Coronary artery (tissue), 2 donors: ENCODE data around the gene KLC4.

Experiments used
- DNase-seq: peaks from one replicate; pipeline ENCODE4 v3.0.0-alpha.2; 2017; ENCODE audit warnings: low spot score
- H3K27ac ChIP-seq, 2 donors: fragments of 200-600 bp; sonication (generic); one replicate each; pipeline ENCODE4 v1.5.1; 2016 to 2019
- H3K4me3 ChIP-seq: fragments of 200-600 bp; sonication (generic); 2 replicates; pipeline ENCODE4 v1.5.1; 2016; ENCODE audit warnings: mild to moderate bottlenecking, moderate library complexity
- TF ChIP-seq, protein P1 (sequence below): fragments of 200-600 bp; sonication (generic); IDR thresholded peaks from one replicate; pipeline ENCODE4 v1.5.1; 2019; ENCODE audit warnings: antibody characterized with exemption

Gene KLC4

DNA sequence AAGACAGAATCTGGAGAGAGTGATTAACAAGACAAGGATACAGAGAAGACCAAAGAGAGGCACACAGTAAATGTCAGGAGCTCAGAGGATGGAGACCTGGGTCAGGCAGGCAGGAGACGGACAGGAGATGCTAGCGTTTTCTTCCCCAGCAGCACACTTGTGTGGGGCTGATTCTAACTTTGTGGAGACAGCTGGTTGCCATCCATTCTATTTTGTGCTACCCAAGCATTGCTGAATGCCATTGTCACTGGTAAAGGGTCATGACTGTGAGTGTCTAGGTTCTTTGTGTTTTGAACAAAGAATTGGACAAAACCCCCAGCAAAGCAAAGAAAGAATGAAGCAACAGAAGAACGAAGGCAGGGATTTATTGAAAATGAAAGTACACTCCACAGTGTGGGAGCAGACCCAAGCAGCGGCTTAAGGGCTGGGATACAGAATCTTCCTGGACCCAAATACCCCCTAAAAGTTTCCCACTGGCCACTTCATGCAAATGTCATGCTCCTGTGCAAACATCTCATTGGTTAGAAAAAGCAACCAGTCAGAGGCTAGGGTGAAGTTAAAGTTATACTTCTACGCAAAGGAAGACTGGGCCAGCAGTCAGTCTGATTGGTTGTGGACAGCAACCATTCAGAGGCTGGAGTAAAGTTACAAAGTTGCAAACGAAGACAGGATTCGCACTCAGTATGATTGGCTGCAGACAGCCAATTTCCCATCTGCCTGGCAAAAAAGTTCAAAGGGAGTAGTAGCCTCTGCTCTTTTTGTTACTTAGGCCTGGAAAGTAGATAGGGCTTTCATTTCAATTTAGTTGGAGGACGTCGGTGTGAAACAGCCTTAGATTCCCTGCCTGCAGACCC lies 34.2 kb downstream of the KLC4 start:
- no peak for DNase-seq
- Histone ChIP-seq H3K27ac (peak overlapping the region in 1 of 2 donors; percentile 40), H3K4me3 (peak overlapping the region; percentile 49)
- TF ChIP-seq, protein P1, sequence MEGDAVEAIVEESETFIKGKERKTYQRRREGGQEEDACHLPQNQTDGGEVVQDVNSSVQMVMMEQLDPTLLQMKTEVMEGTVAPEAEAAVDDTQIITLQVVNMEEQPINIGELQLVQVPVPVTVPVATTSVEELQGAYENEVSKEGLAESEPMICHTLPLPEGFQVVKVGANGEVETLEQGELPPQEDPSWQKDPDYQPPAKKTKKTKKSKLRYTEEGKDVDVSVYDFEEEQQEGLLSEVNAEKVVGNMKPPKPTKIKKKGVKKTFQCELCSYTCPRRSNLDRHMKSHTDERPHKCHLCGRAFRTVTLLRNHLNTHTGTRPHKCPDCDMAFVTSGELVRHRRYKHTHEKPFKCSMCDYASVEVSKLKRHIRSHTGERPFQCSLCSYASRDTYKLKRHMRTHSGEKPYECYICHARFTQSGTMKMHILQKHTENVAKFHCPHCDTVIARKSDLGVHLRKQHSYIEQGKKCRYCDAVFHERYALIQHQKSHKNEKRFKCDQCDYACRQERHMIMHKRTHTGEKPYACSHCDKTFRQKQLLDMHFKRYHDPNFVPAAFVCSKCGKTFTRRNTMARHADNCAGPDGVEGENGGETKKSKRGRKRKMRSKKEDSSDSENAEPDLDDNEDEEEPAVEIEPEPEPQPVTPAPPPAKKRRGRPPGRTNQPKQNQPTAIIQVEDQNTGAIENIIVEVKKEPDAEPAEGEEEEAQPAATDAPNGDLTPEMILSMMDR, result no peak

GRCh38 chr6:43095939-43096338 lies 36.5 kb downstream of the KLC4 start:
- DNase-seq, result no peak
- Histone ChIP-seq H3K4me3 (no peak overlapping the region), H3K27ac (no peak overlapping the region)
- TF ChIP-seq, protein P1, result no peak

DNA sequence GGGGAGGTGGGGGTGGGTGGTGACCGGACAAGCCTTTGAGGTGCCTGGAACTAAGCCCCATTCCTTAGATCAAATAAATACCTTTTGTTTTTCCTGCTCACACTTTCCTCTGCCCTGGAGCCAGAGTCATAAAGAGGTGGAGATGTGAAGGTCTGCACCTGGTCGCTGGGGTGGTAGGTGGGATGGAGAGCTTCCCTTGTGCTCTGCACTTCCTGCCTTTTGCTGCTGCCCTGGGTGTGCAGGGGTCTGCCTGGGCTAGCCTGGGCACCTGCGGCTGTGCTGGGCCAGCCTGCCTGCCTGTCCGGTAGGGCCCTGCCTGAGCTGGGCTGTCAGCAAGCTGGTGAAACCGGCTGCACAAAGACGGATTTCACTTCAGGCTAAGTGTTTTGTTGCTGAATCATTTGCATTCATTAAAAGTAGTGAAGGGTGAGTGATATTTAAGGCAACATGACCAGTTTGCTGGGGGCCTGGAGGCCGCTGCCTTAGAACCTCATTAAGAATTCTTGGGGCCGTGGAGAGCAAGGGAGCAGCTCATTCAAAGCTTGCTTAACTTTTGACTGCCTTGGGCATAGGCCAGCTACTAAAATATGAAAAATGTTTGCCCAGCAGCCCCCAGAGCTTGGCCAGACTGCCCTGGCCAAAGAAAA lies 37.1 kb downstream of the KLC4 start:
- no peak overlapping the region for H3K4me3 ChIP-seq
- H3K27ac ChIP-seq, result peak overlapping the region in 1 of 2 donors; percentile 51
- TF ChIP-seq, protein P1, result no peak
- no peak for DNase-seq

GRCh38 chr6:43097098-43097489 lies 37.7 kb downstream of the KLC4 start:
- TF ChIP-seq, protein P1, result no peak
- Histone ChIP-seq H3K27ac (peak overlapping the region in 1 of 2 donors; percentile 51), H3K4me3 (no peak overlapping the region)
- no peak for DNase-seq

GRCh38 chr6:43097502-43097901 lies 38.1 kb downstream of the KLC4 start:
- Histone ChIP-seq H3K4me3 (no peak overlapping the region), H3K27ac (no peak overlapping the region)
- TF ChIP-seq, protein P1, result no peak
- no peak for DNase-seq

DNA sequence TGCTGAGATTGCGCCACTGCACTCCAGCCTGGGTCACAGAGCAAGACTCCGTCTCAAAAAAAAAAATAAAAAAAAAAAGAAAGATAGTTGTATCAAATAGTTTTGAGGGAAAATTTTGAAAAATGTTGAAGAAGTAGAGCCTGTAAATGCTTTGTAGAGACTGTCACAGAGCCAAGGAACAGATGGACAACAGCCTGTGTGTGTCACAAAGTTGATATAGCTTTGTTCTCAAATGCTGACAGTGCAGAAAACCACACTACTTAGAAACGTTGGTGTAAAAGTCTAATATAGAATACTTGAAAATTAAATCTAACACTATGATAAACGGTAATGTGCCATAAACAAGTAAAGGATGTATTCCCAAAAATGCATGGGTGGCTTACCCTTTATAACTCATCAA lies 42.1 kb downstream of the KLC4 start:
- H3K4me3 ChIP-seq, result no peak overlapping the region
- H3K27ac ChIP-seq, result no peak overlapping the region
- DNase-seq, result no peak
- TF ChIP-seq, protein P1, result no peak
